ENCODE data around the gene SEPTIN12. TPM values are rescaled to one million over a fixed set of nuclear protein-coding genes. Genes with fewer than 3 reads are reported as not detected.

SEPTIN12 gene
- polyA plus RNA-seq, 4 donors, result 0.06 TPM; not detected in 3

- FAIRE-seq, result no peak
- peaks cover 0 to 10% (median 7%) of the 10 kb centered on the region in 3 donors for H3K4me1 ChIP-seq (ENCODE audit: control insufficient read depth in 3 of 3, insufficient read depth in 2 of 3, low read depth in 1 of 3, low read length in 2 of 3)
- no peak overlapping the region for H3K4me3 ChIP-seq (ENCODE audit: low read depth in 1 of 3, low read length in 3 of 3)
- no peak overlapping the region for H3K27ac ChIP-seq (ENCODE audit: low read depth in 1 of 3, low read length in 2 of 3)
- WGBS, 3 donors, result 78 to 89% (median 79%) methylated on average over 5 of the region's 5 CpGs
- no peaks in the 10 kb centered on the region for H3K36me3 ChIP-seq (ENCODE audit: control insufficient read depth in 3 of 3, insufficient read depth in 2 of 3, low read depth in 1 of 3, low read length in 3 of 3)
- DNase-seq, result no peak
- no peaks in the 10 kb centered on the region for H3K9me3 ChIP-seq (ENCODE audit: control insufficient read depth in 2 of 2, insufficient read depth in 1 of 2, low read depth in 1 of 2, low read length in 1 of 2)
- H3K27me3 ChIP-seq (ENCODE audit: control insufficient read depth in 3 of 3, insufficient read depth in 3 of 3, low read length in 3 of 3), result no peaks in the 10 kb centered on the region
These were observed 15.8 kb downstream of the SEPTIN12 start for GRCh38 chr16:4772351-4772750.

GRCh38 chr16:4771646-4772045 lies 16.5 kb downstream of the SEPTIN12 start:
- H3K27ac ChIP-seq (ENCODE audit: low read depth in 1 of 3, low read length in 2 of 3), result no peak overlapping the region
- H3K4me3 ChIP-seq (ENCODE audit: low read depth in 1 of 3, low read length in 3 of 3), result no peak overlapping the region
- H3K36me3 ChIP-seq (ENCODE audit: control insufficient read depth in 3 of 3, insufficient read depth in 2 of 3, low read depth in 1 of 3, low read length in 3 of 3), result no peaks in the 10 kb centered on the region
- WGBS, 3 donors, result 62 to 71% (median 65%) methylated on average over 3 of the region's 3 CpGs
- FAIRE-seq (no peak), DNase-seq (no peak)
- H3K4me1 ChIP-seq (ENCODE audit: control insufficient read depth in 3 of 3, insufficient read depth in 2 of 3, low read depth in 1 of 3, low read length in 2 of 3), result peaks cover 0 to 12% (median 7%) of the 10 kb centered on the region in 3 donors
- H3K9me3 ChIP-seq (ENCODE audit: control insufficient read depth in 2 of 2, insufficient read depth in 1 of 2, low read depth in 1 of 2, low read length in 1 of 2), result no peaks in the 10 kb centered on the region
- no peaks in the 10 kb centered on the region for H3K27me3 ChIP-seq (ENCODE audit: control insufficient read depth in 3 of 3, insufficient read depth in 3 of 3, low read length in 3 of 3)

GRCh38 chr16:4769306-4769638 lies 18.9 kb downstream of the SEPTIN12 start:
- DNase-seq (peak; percentile 22 to 35), FAIRE-seq (no peak)
- no peaks in the 10 kb centered on the region for H3K9me3 ChIP-seq (ENCODE audit: control insufficient read depth in 2 of 2, insufficient read depth in 1 of 2, low read depth in 1 of 2, low read length in 1 of 2)
- H3K27me3 ChIP-seq (ENCODE audit: control insufficient read depth in 3 of 3, insufficient read depth in 3 of 3, low read length in 3 of 3), result no peaks in the 10 kb centered on the region
- WGBS, 3 donors, result 31 to 58% (median 48%) methylated on average over 7 of the region's 7 CpGs
- H3K4me3 ChIP-seq (ENCODE audit: low read depth in 1 of 3, low read length in 3 of 3), result peak overlapping the region in 2 of 3 donors; percentile 72 to 73
- H3K36me3 ChIP-seq (ENCODE audit: control insufficient read depth in 3 of 3, insufficient read depth in 2 of 3, low read depth in 1 of 3, low read length in 3 of 3), result peaks cover 0 to 14% (median 0%) of the 10 kb centered on the region in 3 donors
- peaks cover 0 to 23% (median 13%) of the 10 kb centered on the region in 3 donors for H3K4me1 ChIP-seq (ENCODE audit: control insufficient read depth in 3 of 3, insufficient read depth in 2 of 3, low read depth in 1 of 3, low read length in 2 of 3)
- H3K27ac ChIP-seq (ENCODE audit: low read depth in 1 of 3, low read length in 2 of 3), result no peak overlapping the region

- Histone ChIP-seq H3K4me3 (ENCODE audit: low read depth in 1 of 3, low read length in 3 of 3) (peak overlapping the region; percentile 29 to 73 (median 72)), H3K4me1 (ENCODE audit: control insufficient read depth in 3 of 3, insufficient read depth in 2 of 3, low read depth in 1 of 3, low read length in 2 of 3) (peaks cover 0 to 23% (median 13%) of the 10 kb centered on the region in 3 donors), H3K27ac (ENCODE audit: low read depth in 1 of 3, low read length in 2 of 3) (peak overlapping the region; percentile 76 to 97 (median 88)), H3K36me3 (ENCODE audit: control insufficient read depth in 3 of 3, insufficient read depth in 2 of 3, low read depth in 1 of 3, low read length in 3 of 3) (peaks cover 2 to 19% (median 4%) of the 10 kb centered on the region in 3 donors), H3K27me3 (ENCODE audit: control insufficient read depth in 3 of 3, insufficient read depth in 3 of 3, low read length in 3 of 3) (no peaks in the 10 kb centered on the region), H3K9me3 (ENCODE audit: control insufficient read depth in 2 of 2, insufficient read depth in 1 of 2, low read depth in 1 of 2, low read length in 1 of 2) (no peaks in the 10 kb centered on the region)
- FAIRE-seq, result no peak
- WGBS, 3 donors, result 2 to 6% (median 4%) methylated on average over 45 to 48 of the region's 48 CpGs
- peak; percentile 98 for DNase-seq
These were observed 19.4 kb downstream of the SEPTIN12 start for GRCh38 chr16:4768549-4769305.

GRCh38 chr16:4767872-4768548 lies 20.1 kb downstream of the SEPTIN12 start:
- H3K27me3 ChIP-seq (ENCODE audit: control insufficient read depth in 3 of 3, insufficient read depth in 3 of 3, low read length in 3 of 3), result no peaks in the 10 kb centered on the region
- WGBS, 3 donors, result 29 to 42% (median 32%) methylated on average over 17 of the region's 17 CpGs
- peak overlapping the region; percentile 76 to 97 (median 88) for H3K27ac ChIP-seq (ENCODE audit: low read depth in 1 of 3, low read length in 2 of 3)
- H3K9me3 ChIP-seq (ENCODE audit: control insufficient read depth in 2 of 2, insufficient read depth in 1 of 2, low read depth in 1 of 2, low read length in 1 of 2), result no peaks in the 10 kb centered on the region
- peaks cover 3 to 26% (median 7%) of the 10 kb centered on the region in 3 donors for H3K36me3 ChIP-seq (ENCODE audit: control insufficient read depth in 3 of 3, insufficient read depth in 2 of 3, low read depth in 1 of 3, low read length in 3 of 3)
- H3K4me3 ChIP-seq (ENCODE audit: low read depth in 1 of 3, low read length in 3 of 3), result peak overlapping the region; percentile 10 to 73 (median 72)
- FAIRE-seq (no peak), DNase-seq (no peak)
- H3K4me1 ChIP-seq (ENCODE audit: control insufficient read depth in 3 of 3, insufficient read depth in 2 of 3, low read depth in 1 of 3, low read length in 2 of 3), result peaks cover 0 to 23% (median 13%) of the 10 kb centered on the region in 3 donors

GRCh38 chr16:4766875-4767628 lies 21.1 kb downstream of the SEPTIN12 start, which contains the start of gene ZNF500:
Gene ZNF500 (minus strand): TSS chr16:4767162. CDS start chr16:4765978, 1,184 bp downstream.
- Histone ChIP-seq H3K27me3 (ENCODE audit: control insufficient read depth in 3 of 3, insufficient read depth in 3 of 3, low read length in 3 of 3) (no peaks in the 10 kb centered on the region), H3K4me3 (ENCODE audit: low read depth in 1 of 3, low read length in 3 of 3) (peak within 1 kb of the TSS; percentile 87 to 97 (median 88)), H3K9me3 (ENCODE audit: control insufficient read depth in 2 of 2, insufficient read depth in 1 of 2, low read depth in 1 of 2, low read length in 1 of 2) (no peaks in the 10 kb centered on the region), H3K4me1 (ENCODE audit: control insufficient read depth in 3 of 3, insufficient read depth in 2 of 3, low read depth in 1 of 3, low read length in 2 of 3) (peaks cover 0 to 23% (median 13%) of the 10 kb centered on the region in 3 donors), H3K36me3 (ENCODE audit: control insufficient read depth in 3 of 3, insufficient read depth in 2 of 3, low read depth in 1 of 3, low read length in 3 of 3) (peaks cover 3 to 36% (median 14%) of the 10 kb centered on the region in 3 donors), H3K27ac (ENCODE audit: low read depth in 1 of 3, low read length in 2 of 3) (peak within 1 kb of the TSS; percentile 78 to 97 (median 88))
- FAIRE-seq, result no peak
- peak; percentile 95 to 99 for DNase-seq
- WGBS, 3 donors, result 1 to 2% (median 1%) methylated on average over 51 to 72 of the region's 72 CpGs

GRCh38 chr16:4765511-4766474 lies 22.4 kb downstream of the SEPTIN12 start:
- WGBS, 3 donors, result 71 to 76% (median 73%) methylated on average over 26 of the region's 26 CpGs
- Histone ChIP-seq H3K4me1 (ENCODE audit: control insufficient read depth in 3 of 3, insufficient read depth in 2 of 3, low read depth in 1 of 3, low read length in 2 of 3) (peaks cover 0 to 23% (median 13%) of the 10 kb centered on the region in 3 donors), H3K36me3 (ENCODE audit: control insufficient read depth in 3 of 3, insufficient read depth in 2 of 3, low read depth in 1 of 3, low read length in 3 of 3) (peaks cover 3 to 46% (median 16%) of the 10 kb centered on the region in 3 donors), H3K27ac (ENCODE audit: low read depth in 1 of 3, low read length in 2 of 3) (peak overlapping the region in 1 of 3 donors; percentile 8), H3K27me3 (ENCODE audit: control insufficient read depth in 3 of 3, insufficient read depth in 3 of 3, low read length in 3 of 3) (no peaks in the 10 kb centered on the region), H3K4me3 (ENCODE audit: low read depth in 1 of 3, low read length in 3 of 3) (peak overlapping the region in 2 of 3 donors; percentile 87 to 88), H3K9me3 (ENCODE audit: control insufficient read depth in 2 of 2, insufficient read depth in 1 of 2, low read depth in 1 of 2, low read length in 1 of 2) (no peaks in the 10 kb centered on the region)
- FAIRE-seq (no peak), DNase-seq (no peak)

Measured in small intestine (tissue), 7 donors.